K562 (cell line): ENCODE data around the gene CISD3.

ENCODE experiments used
- CBX3 ChIP-seq, 2 experiments: IDR thresholded peaks; 1 replicate in 1 of 2; 2 replicates in 1 of 2; pipeline ENCODE4 v1.6.1; 2012; ENCODE audit warnings: inconsistent platforms in 2 of 2, low read length in 2 of 2, borderline replicate concordance in 1 of 2, control low read depth in 1 of 2
- FOXK1 ChIP-seq: sonication (generic); formaldehyde crosslinking; IDR thresholded peaks from 2 replicates; pipeline ENCODE4 v1.8.0; 2022; ENCODE audit warnings: missing genetic modification reagents, mild to moderate bottlenecking, borderline replicate concordance
- HIVEP1 ChIP-seq: fragments of 250-450 bp; sonication (Bioruptor Pico); IDR thresholded peaks from 2 replicates; pipeline ENCODE4 v1.4.0; 2020; ENCODE audit warnings: mild to moderate bottlenecking
- KLF1 ChIP-seq: fragments of 450-650 bp; IDR thresholded peaks from 2 replicates; pipeline ENCODE4 v1.6.1; 2016; ENCODE audit warnings: missing genetic modification characterization, missing compliant biosample characterization
- ZNF644 ChIP-seq: fragments of 200-800 bp; sonication (Bioruptor generic); IDR thresholded peaks from 2 replicates; pipeline ENCODE4 v1.6.1; 2016; ENCODE audit warnings: low read depth, missing genetic modification characterization, missing compliant biosample characterization
- TF ChIP-seq, protein P1 (sequence below), 2 experiments: fragments of 450-650 bp in 1 of 2; sonication (generic) in 1 of 2; formaldehyde crosslinking in 1 of 2; IDR thresholded peaks in 1 of 2; conservative IDR thresholded peaks in 1 of 2; 2 replicates each; pipeline versions ENCODE4 v1.6.1 to v1.8.1; 2016 to 2023; ENCODE audit warnings: mild to moderate bottlenecking in 2 of 2, moderate library complexity in 2 of 2, inconsistent platforms in 1 of 2, missing genetic modification reagents in 1 of 2

DNA sequence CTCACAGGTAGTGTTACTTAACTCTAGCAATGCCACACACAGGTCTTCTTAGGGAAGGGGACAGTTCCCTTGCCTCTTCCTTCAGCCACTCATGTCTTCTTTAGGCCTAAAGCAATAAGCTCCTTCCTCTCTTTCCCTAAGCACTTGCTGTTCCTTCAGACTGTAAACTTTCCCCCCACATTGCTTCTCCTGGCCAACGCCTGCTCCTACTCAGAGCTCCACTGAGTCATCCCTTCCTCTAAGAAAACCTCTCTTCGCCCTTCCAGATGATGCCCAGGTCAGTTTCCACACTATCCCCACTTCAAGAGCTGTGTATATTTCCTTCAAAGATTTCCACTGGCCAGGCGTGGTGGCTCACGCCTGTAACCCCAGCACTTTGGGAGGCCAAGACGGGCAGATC is 42.9 kb upstream of the CISD3 start:
- TF ChIP-seq, protein P1, sequence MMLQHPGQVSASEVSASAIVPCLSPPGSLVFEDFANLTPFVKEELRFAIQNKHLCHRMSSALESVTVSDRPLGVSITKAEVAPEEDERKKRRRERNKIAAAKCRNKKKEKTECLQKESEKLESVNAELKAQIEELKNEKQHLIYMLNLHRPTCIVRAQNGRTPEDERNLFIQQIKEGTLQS (IDR thresholded peaks at IDR 0.05) = no peak
- TF ChIP-seq, protein P1 (CRISPR knock-in tag; conservative IDR thresholded peaks at IDR 0.05) = no peak
- no peak for TF ChIP-seq FOXK1 (CRISPR knock-in tag)
- TF ChIP-seq HIVEP1 = no peak
- no peak for TF ChIP-seq ZNF644 (tag)
- TF ChIP-seq CBX3 (IDR thresholded peaks at IDR 0.05; ENCODE audit: borderline replicate concordance in 1 of 2, low read length in 2 of 2) = no peak
- TF ChIP-seq KLF1 (tag) = no peak
